Type B pancreatic cell (in vitro differentiated cells): ENCODE data around the gene PTPRK. TPM values are rescaled to one million over a fixed set of nuclear protein-coding genes. Genes with fewer than 3 reads are reported as not detected.
"Not testable (repeated sequence)": the region's sequence is repeated elsewhere in the genome, so short reads cannot be mapped to it uniquely, and the experiment has no call there.

ENCODE experiments used
- DNase-seq: peaks from one replicate; pipeline ENCODE4 v3.0.0; 2021; ENCODE audit warnings: mixed read lengths; ENCODE audit not compliant: unreplicated experiment; ENCODE audit errors: extremely low spot score
- H3K27ac Mint-ChIP-seq: 2 replicates; pipeline ENCODE4 v1.8.0; 2021; ENCODE audit warnings: mild to moderate bottlenecking, mixed read lengths
- H3K27me3 Mint-ChIP-seq: 2 replicates; pipeline ENCODE4 v1.8.0; 2021; ENCODE audit warnings: mixed read lengths
- H3K36me3 Mint-ChIP-seq: 2 replicates; pipeline ENCODE4 v1.8.0; 2021; ENCODE audit warnings: mixed read lengths
- H3K4me1 Mint-ChIP-seq: one replicate; pipeline ENCODE4 v1.8.0; 2021; ENCODE audit warnings: mixed read lengths; ENCODE audit not compliant: unreplicated experiment
- H3K4me3 Mint-ChIP-seq: 2 replicates; pipeline ENCODE4 v1.8.0; 2021; ENCODE audit warnings: mild to moderate bottlenecking, mixed read lengths
- H3K9me3 Mint-ChIP-seq: 2 replicates; pipeline ENCODE4 v1.8.0; 2021; ENCODE audit warnings: mixed read lengths
- total RNA-seq: library from RNA; stranded (reverse); gene quantifications from 2 replicates; pipeline ENCODE4 v1.2.1, GENCODE V29; 2021; ENCODE audit warnings: low replicate concordance
- TF ChIP-seq, protein P1 (sequence below): fragments of 200-600 bp; sonication (generic); conservative IDR thresholded peaks from 2 replicates; pipeline ENCODE4 v1.5.0; 2021; ENCODE audit warnings: antibody characterized with exemption, mild to moderate bottlenecking

Gene PTPRK
- total RNA-seq, 1 donor from 2014 or later, result 63.4 TPM

DNA sequence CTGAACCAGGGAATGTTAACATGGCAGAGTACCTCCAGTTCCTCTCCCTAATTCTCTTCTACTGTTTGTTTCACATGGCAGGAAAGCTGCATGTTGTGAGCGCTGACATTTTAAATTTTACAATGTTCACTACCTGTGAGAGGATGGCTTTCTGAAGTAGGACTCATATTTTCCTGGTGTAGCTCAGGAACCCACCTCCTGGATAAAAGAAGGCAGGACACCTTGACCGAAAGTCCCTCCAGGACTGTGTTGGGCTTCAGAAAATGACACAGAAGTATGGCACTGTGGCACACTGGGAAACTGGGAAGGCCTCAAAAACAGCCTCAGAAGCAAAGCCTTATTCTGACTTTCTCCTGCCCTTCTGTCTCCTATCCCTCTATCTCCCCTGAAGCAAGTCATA lies 33.3 kb downstream of the PTPRK start:
- no peak for DNase-seq
- peaks cover 25% of the 10 kb centered on the region for H3K4me1 Mint-ChIP-seq

DNA sequence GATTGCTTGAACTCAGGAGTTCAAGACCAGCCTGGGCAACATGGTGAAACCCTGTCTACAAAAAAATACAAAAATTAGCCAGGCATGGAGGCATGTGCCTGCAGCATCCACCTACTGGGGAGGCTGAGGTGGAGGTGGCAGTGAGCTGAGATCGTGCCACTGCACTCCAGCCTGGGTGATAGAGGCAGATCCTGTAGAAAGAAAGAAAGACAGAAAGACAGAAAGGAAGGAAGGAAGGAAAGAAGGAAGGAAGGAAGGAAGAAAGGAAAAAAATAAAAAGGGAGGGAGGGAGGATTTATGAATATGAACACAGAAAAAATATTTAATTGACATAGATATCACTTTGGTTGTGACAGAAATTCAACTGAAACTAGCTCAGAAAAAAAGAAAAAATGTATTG lies 33.8 kb downstream of the PTPRK start:
- H3K27me3 Mint-ChIP-seq, DNase-seq, H3K4me3 Mint-ChIP-seq, H3K9me3 Mint-ChIP-seq, H3K27ac Mint-ChIP-seq: not testable (repeated sequence)
- Mint-ChIP-seq H3K36me3 (peaks cover 10% of the 10 kb centered on the region), H3K4me1 (peaks cover 20% of the 10 kb centered on the region)

More for the DNA sequence above, 33.3 kb downstream of the PTPRK start:
- H3K9me3 Mint-ChIP-seq, result no peaks in the 10 kb centered on the region
- H3K27ac Mint-ChIP-seq, result no peak overlapping the region
- peaks cover 10% of the 10 kb centered on the region for H3K36me3 Mint-ChIP-seq
- TF ChIP-seq, protein P1, sequence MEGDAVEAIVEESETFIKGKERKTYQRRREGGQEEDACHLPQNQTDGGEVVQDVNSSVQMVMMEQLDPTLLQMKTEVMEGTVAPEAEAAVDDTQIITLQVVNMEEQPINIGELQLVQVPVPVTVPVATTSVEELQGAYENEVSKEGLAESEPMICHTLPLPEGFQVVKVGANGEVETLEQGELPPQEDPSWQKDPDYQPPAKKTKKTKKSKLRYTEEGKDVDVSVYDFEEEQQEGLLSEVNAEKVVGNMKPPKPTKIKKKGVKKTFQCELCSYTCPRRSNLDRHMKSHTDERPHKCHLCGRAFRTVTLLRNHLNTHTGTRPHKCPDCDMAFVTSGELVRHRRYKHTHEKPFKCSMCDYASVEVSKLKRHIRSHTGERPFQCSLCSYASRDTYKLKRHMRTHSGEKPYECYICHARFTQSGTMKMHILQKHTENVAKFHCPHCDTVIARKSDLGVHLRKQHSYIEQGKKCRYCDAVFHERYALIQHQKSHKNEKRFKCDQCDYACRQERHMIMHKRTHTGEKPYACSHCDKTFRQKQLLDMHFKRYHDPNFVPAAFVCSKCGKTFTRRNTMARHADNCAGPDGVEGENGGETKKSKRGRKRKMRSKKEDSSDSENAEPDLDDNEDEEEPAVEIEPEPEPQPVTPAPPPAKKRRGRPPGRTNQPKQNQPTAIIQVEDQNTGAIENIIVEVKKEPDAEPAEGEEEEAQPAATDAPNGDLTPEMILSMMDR, result peak; percentile 47
- no peaks in the 10 kb centered on the region for H3K27me3 Mint-ChIP-seq
- H3K4me3 Mint-ChIP-seq, result no peak overlapping the region

DNA sequence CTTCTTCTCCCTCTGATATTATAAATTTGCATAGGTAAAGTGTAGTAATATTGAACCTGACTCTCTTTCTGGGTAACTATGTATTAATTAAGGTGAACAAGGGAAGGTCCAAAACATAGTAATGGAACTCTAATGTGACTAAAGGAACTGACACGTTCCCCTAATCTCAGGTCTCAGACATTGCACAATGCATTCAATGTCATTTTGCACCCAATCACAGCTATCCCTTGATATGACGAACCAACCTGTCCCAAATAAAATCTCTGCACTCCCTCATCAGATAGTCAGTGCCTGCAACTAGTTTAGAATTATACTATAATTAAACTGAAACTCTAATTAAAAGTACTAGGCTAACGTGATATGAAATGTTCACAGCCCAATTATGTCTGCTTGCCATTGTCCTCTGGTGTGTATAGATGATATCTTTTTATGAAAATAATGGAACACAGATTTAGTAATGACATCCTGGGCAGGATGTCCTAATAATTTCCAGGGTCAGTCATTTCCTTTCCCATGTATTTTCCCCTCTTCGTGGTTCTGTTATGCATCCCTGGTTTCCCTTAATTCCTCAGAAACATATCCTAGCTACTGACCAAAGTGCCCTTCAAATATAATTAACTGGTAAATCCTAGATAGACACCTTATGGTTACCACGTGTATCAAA lies 36.8 kb downstream of the PTPRK start:
- TF ChIP-seq, protein P1, result no peak
- H3K27ac Mint-ChIP-seq, result no peak overlapping the region
- peaks cover 19% of the 10 kb centered on the region for H3K4me1 Mint-ChIP-seq
- H3K9me3 Mint-ChIP-seq, result peaks cover 11% of the 10 kb centered on the region
- peaks cover 14% of the 10 kb centered on the region for H3K36me3 Mint-ChIP-seq
- no peak for DNase-seq
- no peak overlapping the region for H3K4me3 Mint-ChIP-seq
- H3K27me3 Mint-ChIP-seq, result no peaks in the 10 kb centered on the region

DNA sequence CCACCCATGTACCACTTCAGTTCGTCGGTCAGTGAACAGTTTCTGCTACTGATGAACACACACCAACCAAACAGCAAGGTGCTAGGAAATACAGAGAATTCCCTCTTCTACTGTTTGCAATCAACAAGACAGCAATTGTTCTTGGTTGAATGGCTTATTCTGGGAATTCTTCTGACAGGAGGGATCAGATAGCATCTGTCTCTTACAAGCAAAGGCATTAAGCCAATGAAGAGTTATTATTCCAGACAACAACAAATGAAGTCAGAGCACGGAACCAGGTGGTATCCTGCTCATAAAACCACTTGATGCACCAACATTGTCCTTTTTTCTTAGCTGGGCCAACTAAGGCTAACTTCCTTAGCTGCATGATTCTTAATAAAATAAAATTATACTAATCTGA lies 37.8 kb downstream of the PTPRK start:
- TF ChIP-seq, protein P1, result no peak
- Mint-ChIP-seq H3K27ac (no peak overlapping the region), H3K9me3 (peaks cover 11% of the 10 kb centered on the region), H3K4me3 (no peak overlapping the region), H3K36me3 (peaks cover 14% of the 10 kb centered on the region), H3K27me3 (no peaks in the 10 kb centered on the region), H3K4me1 (peaks cover 25% of the 10 kb centered on the region)
- DNase-seq, result no peak

DNA sequence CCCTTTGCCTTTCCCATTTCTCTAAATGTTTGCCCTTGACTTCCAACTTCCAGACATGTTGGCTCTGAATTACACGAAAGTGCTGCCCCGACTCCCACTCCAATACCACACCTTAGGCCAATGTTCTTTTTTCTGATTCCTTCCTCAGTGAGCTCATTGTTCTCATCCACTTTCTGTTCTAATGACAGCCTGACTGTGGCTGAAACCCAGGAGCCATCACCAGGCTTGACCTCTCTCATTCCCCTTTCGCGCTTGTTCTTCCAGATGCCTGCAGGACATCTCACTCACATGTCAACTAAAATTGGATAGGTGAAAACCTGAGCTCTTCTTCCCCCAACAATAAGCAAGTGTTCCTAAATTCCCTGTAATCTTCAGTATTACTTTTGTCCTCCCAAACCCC lies 40.4 kb downstream of the PTPRK start:
- peak overlapping the region; percentile 5 for H3K27ac Mint-ChIP-seq
- peaks cover 32% of the 10 kb centered on the region for H3K4me1 Mint-ChIP-seq
- H3K4me3 Mint-ChIP-seq, result no peak overlapping the region

DNA sequence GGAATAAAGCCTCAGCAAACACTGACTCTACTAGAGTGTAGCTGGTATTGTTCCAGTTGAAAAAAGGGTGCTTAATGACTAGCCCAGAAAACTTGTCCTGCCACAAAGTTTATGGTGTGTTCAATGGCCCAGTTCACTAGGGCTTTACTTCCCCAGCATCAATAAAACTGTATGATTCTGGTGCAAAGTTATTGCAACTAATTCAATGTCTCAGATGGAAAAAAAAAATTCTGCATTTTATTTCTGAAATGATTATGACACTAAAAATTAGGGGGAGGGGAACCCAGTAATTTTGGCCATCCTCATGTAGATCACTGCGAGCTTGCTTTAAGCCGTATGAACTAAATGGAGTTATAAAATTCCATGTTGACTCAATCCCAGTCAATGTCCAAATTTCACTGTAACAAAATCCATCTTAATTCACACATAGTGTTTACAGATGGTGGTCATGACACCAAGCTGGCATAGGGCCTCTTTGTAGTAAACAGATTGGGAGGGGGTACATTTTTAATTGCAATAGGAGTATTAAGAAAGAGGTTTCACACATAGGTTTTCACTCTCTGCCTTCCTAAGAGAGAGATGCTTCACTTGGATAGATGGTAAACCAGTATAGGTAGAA lies 41.2 kb downstream of the PTPRK start:
- peak overlapping the region; percentile 46 for H3K27ac Mint-ChIP-seq

More for the DNA sequence above, 40.4 kb downstream of the PTPRK start:
- Mint-ChIP-seq H3K27me3 (no peaks in the 10 kb centered on the region), H3K9me3 (peaks cover 11% of the 10 kb centered on the region), H3K36me3 (peaks cover 7% of the 10 kb centered on the region)
- TF ChIP-seq, protein P1, result no peak
- DNase-seq, result no peak

More for the DNA sequence above, 41.2 kb downstream of the PTPRK start:
- Mint-ChIP-seq H3K4me1 (peaks cover 32% of the 10 kb centered on the region), H3K9me3 (peaks cover 11% of the 10 kb centered on the region), H3K27me3 (no peaks in the 10 kb centered on the region), H3K4me3 (no peak overlapping the region), H3K36me3 (peaks cover 7% of the 10 kb centered on the region)
- TF ChIP-seq, protein P1, result no peak
- no peak for DNase-seq
